Caco-2 (cell line): Measurements from ENCODE around the gene TMEM132A. TPM values are rescaled to one million over a fixed set of nuclear protein-coding genes. Genes with fewer than 3 reads are reported as not detected.

Source experiments
- BruUV-seq: library from RNA; stranded (reverse); fragments of 400-500 nt; replicated peaks from 2 replicates; lab custom pipeline; 2021; lab: Mats Ljungman, UMichigan
- CTCF ChIA-PET: fragments of 300-600 bp; sonication (Branson Sonifier 250); formaldehyde crosslinking; loops from one replicate; lab custom pipeline; 2022; ENCODE audit warnings: antibody characterized with exemption; lab: Charles Lee
- POLR2A ChIA-PET: fragments of 300-600 bp; sonication (Branson Sonifier 250); formaldehyde crosslinking; loops from one replicate; lab custom pipeline; 2022; ENCODE audit warnings: antibody characterized with exemption; lab: Charles Lee
- DNase-seq, 2 experiments: peaks; one replicate each; pipeline versions ENCODE4 v3.0.0 to v3.0.0-alpha.2; 2020 to 2022
- H3K27me3 ChIP-seq: replicated peaks from 2 replicates; pipeline ENCODE4 v1.6.0; 2011; ENCODE audit warnings: low read length; ENCODE audit not compliant: control insufficient read depth, insufficient read depth
- H3K36me3 ChIP-seq: 2 replicates; pipeline ENCODE4 v1.5.1; 2011; ENCODE audit warnings: low read length; ENCODE audit not compliant: control insufficient read depth, insufficient read depth
- H3K4me1 ChIP-seq: fragments of 250-450 bp; sonication (Bioruptor Pico); 2 replicates; pipeline ENCODE4 v1.5.1; 2020; ENCODE audit warnings: mild to moderate bottlenecking
- H3K4me3 ChIP-seq: 2 replicates; pipeline ENCODE4 v1.5.1; 2011; ENCODE audit warnings: low read depth, mild to moderate bottlenecking, control low read depth, low read length
- H3K9me3 ChIP-seq: fragments of 250-450 bp; sonication (Bioruptor Pico); 2 replicates; pipeline ENCODE4 v1.5.1; 2020; ENCODE audit warnings: mild to moderate bottlenecking, moderate library complexity
- H3K27ac Mint-ChIP-seq: one replicate; pipeline ENCODE4 v1.8.0; 2022; ENCODE audit warnings: mixed read lengths; ENCODE audit not compliant: unreplicated experiment
- H3K27me3 Mint-ChIP-seq: one replicate; pipeline ENCODE4 v1.8.0; 2022; ENCODE audit warnings: mixed read lengths; ENCODE audit not compliant: insufficient read depth, unreplicated experiment
- H3K36me3 Mint-ChIP-seq: one replicate; pipeline ENCODE4 v1.8.0; 2022; ENCODE audit warnings: mild to moderate bottlenecking, mixed read lengths; ENCODE audit not compliant: insufficient read depth, unreplicated experiment
- H3K4me1 Mint-ChIP-seq: one replicate; pipeline ENCODE4 v1.8.0; 2022; ENCODE audit warnings: low read depth, mixed read lengths; ENCODE audit not compliant: unreplicated experiment
- H3K4me3 Mint-ChIP-seq: one replicate; pipeline ENCODE4 v1.8.0; 2022; ENCODE audit warnings: mild to moderate bottlenecking, moderate library complexity, mixed read lengths; ENCODE audit not compliant: unreplicated experiment
- H3K9me3 Mint-ChIP-seq: one replicate; pipeline ENCODE4 v1.8.0; 2022; ENCODE audit warnings: mixed read lengths; ENCODE audit not compliant: unreplicated experiment
- CTCF ChIP-seq, 2 experiments: fragments of 200-600 bp in 1 of 2; IDR thresholded peaks; 1 replicate in 1 of 2; 2 replicates in 1 of 2; pipeline versions ENCODE4 v1.5.1 to v1.8.0; 2011 to 2022; ENCODE audit warnings: antibody characterized with exemption in 1 of 2, control low read depth in 1 of 2, inconsistent platforms in 1 of 2, low read depth in 1 of 2, low read length in 1 of 2, mild to moderate bottlenecking in 1 of 2, moderate library complexity in 1 of 2; ENCODE audit not compliant: insufficient read depth in 1 of 2, severe bottlenecking in 1 of 2, unreplicated experiment in 1 of 2
- intact Hi-C: fragments of 100-400 bp; cut with micrococcal nuclease; formaldehyde crosslinking; loops from one replicate; pipeline ENCODE4 v1.10.0; 2022; ENCODE audit not compliant: unreplicated experiment
- total RNA-seq: library from RNA; stranded (reverse); gene quantifications from 2 replicates; pipeline ENCODE4 v1.2.3, GENCODE V29; 2022

Gene TMEM132A
- total RNA-seq, 1 experiment from 2014 or later: 97.3 TPM

GRCh38 chr11:60938500-60938899, 14.2 kb downstream of the TMEM132A start:
- DNase-seq: no peak
- Histone ChIP-seq H3K4me1 (no peaks in the 10 kb centered on the region; the same call in none of the 2 replicates), H3K4me3 (no peak overlapping the region), H3K27me3 (no peaks in the 10 kb centered on the region), H3K9me3 (no peaks in the 10 kb centered on the region), H3K36me3 (no peaks in the 10 kb centered on the region)
- Mint-ChIP-seq H3K27ac (no peak overlapping the region), H3K36me3 (peaks cover 15% of the 10 kb centered on the region), H3K9me3 (no peaks in the 10 kb centered on the region), H3K4me3 (no peak overlapping the region), H3K27me3 (no peaks in the 10 kb centered on the region), H3K4me1 (peaks cover 13% of the 10 kb centered on the region)
- CTCF ChIA-PET: no interaction called here
- intact Hi-C loops: no loop called here
- BruUV-seq: no TSS peak
- POLR2A ChIA-PET: no interaction called here
- no peak for TF ChIP-seq CTCF (IDR thresholded peaks at IDR 0.05; ENCODE audit: insufficient read depth in 1 of 2, low read depth in 1 of 2, low read length in 1 of 2, severe bottlenecking in 1 of 2, unreplicated experiment in 1 of 2)

GRCh38 chr11:60939301-60939700, 15.0 kb downstream of the TMEM132A start:
- Mint-ChIP-seq H3K4me3 (no peak overlapping the region), H3K27me3 (no peaks in the 10 kb centered on the region), H3K27ac (peak overlapping the region; percentile 28), H3K9me3 (no peaks in the 10 kb centered on the region), H3K36me3 (peaks cover 15% of the 10 kb centered on the region), H3K4me1 (peaks cover 13% of the 10 kb centered on the region)
- Histone ChIP-seq H3K4me1 (no peaks in the 10 kb centered on the region; the same call in none of the 2 replicates), H3K27me3 (no peaks in the 10 kb centered on the region), H3K36me3 (no peaks in the 10 kb centered on the region), H3K9me3 (no peaks in the 10 kb centered on the region), H3K4me3 (no peak overlapping the region)
- POLR2A ChIA-PET: no interaction called here
- no TSS peak for BruUV-seq
- DNase-seq: no peak
- no peak for TF ChIP-seq CTCF (IDR thresholded peaks at IDR 0.05; ENCODE audit: insufficient read depth in 1 of 2, low read depth in 1 of 2, low read length in 1 of 2, severe bottlenecking in 1 of 2, unreplicated experiment in 1 of 2)
- CTCF ChIA-PET: interaction anchor here (1.0 kb wide), 1 partner anchor 356 kb away, joined by 3 read pairs; the partner anchor contains the start of gene VWCE
- intact Hi-C loops: no loop called here

- no peaks in the 10 kb centered on the region for H3K27me3 ChIP-seq
- TF ChIP-seq CTCF (IDR thresholded peaks at IDR 0.05; ENCODE audit: insufficient read depth in 1 of 2, low read depth in 1 of 2, low read length in 1 of 2, severe bottlenecking in 1 of 2, unreplicated experiment in 1 of 2): no peak
- H3K27ac Mint-ChIP-seq: no peak overlapping the region
- H3K4me1 ChIP-seq: no peaks in the 10 kb centered on the region; the same call in none of the 2 replicates
- peaks cover 13% of the 10 kb centered on the region for H3K4me1 Mint-ChIP-seq
- H3K4me3 ChIP-seq: no peak overlapping the region
- ChIA-PET CTCF (interaction anchor here (0.8 to 1.0 kb wide), 2 partner anchors 25 to 355 kb away, joined by 3 to 5 read pairs; partner anchors contain the start of gene VWCE), POLR2A (no interaction called here)
- H3K9me3 Mint-ChIP-seq: no peaks in the 10 kb centered on the region
- H3K9me3 ChIP-seq: no peaks in the 10 kb centered on the region
- H3K36me3 ChIP-seq: no peaks in the 10 kb centered on the region
- H3K36me3 Mint-ChIP-seq: peaks cover 15% of the 10 kb centered on the region
- BruUV-seq: no TSS peak
- DNase-seq: peak in 1 of 2 experiments; percentile 53
- H3K27me3 Mint-ChIP-seq: no peaks in the 10 kb centered on the region
- H3K4me3 Mint-ChIP-seq: no peak overlapping the region
- intact Hi-C loops: loop anchor here (2.0 kb wide), 1 partner anchor 33 kb away; the partner anchor contains the start of gene PRPF19
Measured at GRCh38 chr11:60939855-60940254, 15.6 kb downstream of the TMEM132A start.
